DOHH2 (cell line): ENCODE data around the gene GASK1A.

Experiments
- H3F3A ChIP-seq: fragments of 200-600 bp; sonication (generic), shearing (Covaris generic); 2 replicates; pipeline ENCODE4 v1.6.0; 2016; ENCODE audit warnings: antibody characterized with exemption, mild to moderate bottlenecking; ENCODE audit not compliant: control insufficient read depth, insufficient read depth
- H3K27ac ChIP-seq: fragments of 200-600 bp; sonication (generic); 2 replicates; pipeline ENCODE4 v1.5.1; 2014; ENCODE audit warnings: low read depth, mild to moderate bottlenecking, low read length, moderate library complexity
- H3K27me3 ChIP-seq: fragments of 200-600 bp; sonication (generic); 2 replicates; pipeline ENCODE4 v1.6.1; 2014; ENCODE audit warnings: mild to moderate bottlenecking, low read length, mixed read lengths; ENCODE audit not compliant: control insufficient read depth
- H3K36me3 ChIP-seq: fragments of 200-600 bp; sonication (generic); 2 replicates; pipeline ENCODE4 v1.6.1; 2014; ENCODE audit warnings: mild to moderate bottlenecking, low read length, moderate library complexity, mixed read lengths; ENCODE audit not compliant: control insufficient read depth
- H3K4me1 ChIP-seq: fragments of 200-600 bp; sonication (generic); 2 replicates; pipeline ENCODE4 v1.6.1; 2014; ENCODE audit warnings: mild to moderate bottlenecking, low read length, mixed read lengths; ENCODE audit not compliant: control insufficient read depth
- H3K4me2 ChIP-seq: fragments of 200-600 bp; sonication (generic); 2 replicates; pipeline ENCODE4 v1.6.0; 2014; ENCODE audit warnings: mild to moderate bottlenecking, low read length, moderate library complexity
- H3K4me3 ChIP-seq: fragments of 200-600 bp; sonication (generic); 2 replicates; pipeline ENCODE4 v1.5.1; 2014; ENCODE audit warnings: mild to moderate bottlenecking, low read length, mixed read lengths
- H3K79me2 ChIP-seq: fragments of 200-600 bp; sonication (generic); 2 replicates; pipeline ENCODE4 v1.6.1; 2014; ENCODE audit warnings: mild to moderate bottlenecking, low read length, mixed read lengths; ENCODE audit not compliant: control insufficient read depth
- H3K9me2 ChIP-seq: fragments of 200-600 bp; sonication (generic); replicated peaks from 2 replicates; pipeline ENCODE4 v1.6.1; 2014; ENCODE audit warnings: mild to moderate bottlenecking, low read length, mixed read lengths; ENCODE audit not compliant: control insufficient read depth
- H3K9me3 ChIP-seq: fragments of 200-600 bp; sonication (generic); 2 replicates; pipeline ENCODE4 v1.6.1; 2014; ENCODE audit warnings: antibody characterized with exemption, low read length, mixed read lengths; ENCODE audit not compliant: control insufficient read depth, insufficient read depth
- H4K20me1 ChIP-seq: fragments of 200-600 bp; sonication (generic); 2 replicates; pipeline ENCODE4 v1.6.0; 2014; ENCODE audit warnings: low read depth, mild to moderate bottlenecking, antibody characterized with exemption, low read length, moderate library complexity; ENCODE audit not compliant: control insufficient read depth, insufficient read depth
- CTCF ChIP-seq: fragments of 200-600 bp; sonication (generic); IDR thresholded peaks from one replicate; pipeline ENCODE4 v1.5.1; 2014; ENCODE audit warnings: antibody characterized with exemption, mild to moderate bottlenecking, low read depth, low read length; ENCODE audit not compliant: poor library complexity, severe bottlenecking
- EZH2phosphoT487 ChIP-seq: fragments of 200-600 bp; sonication (generic); IDR thresholded peaks from 2 replicates; pipeline ENCODE4 v1.6.1; 2017; ENCODE audit warnings: borderline replicate concordance, mild to moderate bottlenecking, antibody characterized with exemption, low read length, moderate library complexity, mixed read lengths

Gene GASK1A

GRCh38 chr3:43104039-43104438 lies 124.9 kb downstream of the GASK1A start:
- no peaks in the 10 kb centered on the region for H3K4me1 ChIP-seq
- H3K79me2 ChIP-seq: no peaks in the 10 kb centered on the region
- no peak overlapping the region for H3K27ac ChIP-seq
- H3K4me2 ChIP-seq: no peak overlapping the region
- no peak overlapping the region for H3K4me3 ChIP-seq
- H3F3A ChIP-seq: no peaks in the 10 kb centered on the region
- no peak for TF ChIP-seq CTCF
- TF ChIP-seq EZH2phosphoT487: no peak
- H3K36me3 ChIP-seq: no peaks in the 10 kb centered on the region
- H3K9me2 ChIP-seq: no peaks in the 10 kb centered on the region
- H3K27me3 ChIP-seq: 0 out of 2 replicates have a peak, but pooled peaks cover 5% of the 10 kb centered on the region
- no peaks in the 10 kb centered on the region for H3K9me3 ChIP-seq
- no peaks in the 10 kb centered on the region for H4K20me1 ChIP-seq

- no peaks in the 10 kb centered on the region for H3K9me2 ChIP-seq
- no peak overlapping the region for H3K4me3 ChIP-seq
- no peak overlapping the region for H3K27ac ChIP-seq
- 0 out of 2 replicates have a peak, but pooled peaks cover 5% of the 10 kb centered on the region for H3K27me3 ChIP-seq
- no peaks in the 10 kb centered on the region for H3F3A ChIP-seq
- TF ChIP-seq EZH2phosphoT487 (no peak), CTCF (no peak)
- H3K4me1 ChIP-seq: no peaks in the 10 kb centered on the region
- H3K79me2 ChIP-seq: no peaks in the 10 kb centered on the region
- H3K9me3 ChIP-seq: no peaks in the 10 kb centered on the region
- no peak overlapping the region for H3K4me2 ChIP-seq
- no peaks in the 10 kb centered on the region for H4K20me1 ChIP-seq
- H3K36me3 ChIP-seq: no peaks in the 10 kb centered on the region
These were observed 125.8 kb downstream of the GASK1A start for GRCh38 chr3:43104660-43105595.

- Histone ChIP-seq H3K4me1 (no peaks in the 10 kb centered on the region), H3K79me2 (no peaks in the 10 kb centered on the region), H3K36me3 (no peaks in the 10 kb centered on the region), H4K20me1 (no peaks in the 10 kb centered on the region), H3K9me3 (no peaks in the 10 kb centered on the region), H3F3A (no peaks in the 10 kb centered on the region), H3K27me3 (0 out of 2 replicates have a peak, but pooled peaks cover 5% of the 10 kb centered on the region), H3K9me2 (no peaks in the 10 kb centered on the region), H3K4me2 (peak within 1 kb of the TSS; percentile 24; the same call in 1 of the 2 replicates), H3K4me3 (0 out of 2 replicates have a peak within 1 kb of the TSS, but pooled peaks have one; percentile 6), H3K27ac (no peak within 1 kb of the TSS)
- no peak for TF ChIP-seq CTCF
- TF ChIP-seq EZH2phosphoT487: no peak
These were observed 126.6 kb downstream of the GASK1A start, which contains the start of gene POMGNT2 for GRCh38 chr3:43105596-43106292. POMGNT2 (minus strand) TSS chr3:43106079; CDS start chr3:43081431, 24,648 bp downstream.
